ENCODE data around the gene MARK4. TPM values are rescaled to one million over a fixed set of nuclear protein-coding genes. Genes with fewer than 3 reads are reported as not detected.

MARK4 gene
- total and polyA plus RNA-seq, 4 donors: 3.5 to 11.1 (median 6.1) TPM

GRCh38 chr19:45340899-45341453 is 89.9 kb downstream of the MARK4 start (continued):
- no peak for TF ChIP-seq ZBTB33 (IDR thresholded peaks at IDR 0.05)
- no peak for TF ChIP-seq FOXA1 (IDR thresholded peaks at IDR 0.05)
- TF ChIP-seq SP1 (IDR thresholded peaks at IDR 0.05): no peak
- TF ChIP-seq YY1 (IDR thresholded peaks at IDR 0.05): no peak
- TF ChIP-seq TAF1 (conservative IDR thresholded peaks at IDR 0.05): no peak

GRCh38 chr19:45342911-45343310 is 91.8 kb downstream of the MARK4 start:
- 89% methylated on average over 13 of the region's 13 CpGs for WGBS
- no peak for DNase-seq (ENCODE audit: low spot score)
- no peaks in the 10 kb centered on the region for H3K27me3 ChIP-seq (ENCODE audit: control insufficient read depth in 4 of 4, insufficient read depth in 4 of 4, low read length in 3 of 4)
- H3K36me3 ChIP-seq (ENCODE audit: control insufficient read depth in 4 of 4, insufficient read depth in 3 of 4, low read depth in 1 of 4, low read length in 3 of 4): no peaks in the 10 kb centered on the region
- H3K9ac ChIP-seq (ENCODE audit: low read depth in 1 of 2, low read length in 2 of 2): no peak overlapping the region
- no peaks in the 10 kb centered on the region for H3K9me3 ChIP-seq (ENCODE audit: control insufficient read depth in 4 of 4, low read length in 3 of 4)
- no peak for TF ChIP-seq RXRA (IDR thresholded peaks at IDR 0.05)
- TF ChIP-seq JUND (IDR thresholded peaks at IDR 0.05): no peak
- no peak for TF ChIP-seq EGR1 (IDR thresholded peaks at IDR 0.05; ENCODE audit: low read depth in 2 of 2)
- TF ChIP-seq NR2F2 (IDR thresholded peaks at IDR 0.05): no peak
- no peak for TF ChIP-seq REST (IDR thresholded peaks at IDR 0.05)
- no peak for TF ChIP-seq HNF4A (conservative IDR thresholded peaks at IDR 0.05)
- no peak for TF ChIP-seq FOXA1 (IDR thresholded peaks at IDR 0.05)
- TF ChIP-seq CTCF (IDR thresholded peaks at IDR 0.05; ENCODE audit: low read depth, low read length, missing input control): no peak
- no peak for TF ChIP-seq RAD21 (IDR thresholded peaks at IDR 0.05)
- no peak for TF ChIP-seq ATF3 (IDR thresholded peaks at IDR 0.05)
- no peak for TF ChIP-seq TAF1 (conservative IDR thresholded peaks at IDR 0.05)
- no peak for TF ChIP-seq GABPA (IDR thresholded peaks at IDR 0.05 in 1 of 2, conservative IDR thresholded peaks at IDR 0.05 in 1 of 2)
- TF ChIP-seq SP1 (IDR thresholded peaks at IDR 0.05): no peak
- no peak for TF ChIP-seq HNF4G (IDR thresholded peaks at IDR 0.05)
- no peak for TF ChIP-seq YY1 (IDR thresholded peaks at IDR 0.05)
- TF ChIP-seq FOXA2 (IDR thresholded peaks at IDR 0.05): no peak
- TF ChIP-seq ZBTB33 (IDR thresholded peaks at IDR 0.05): no peak
- no peak for TF ChIP-seq MAX (IDR thresholded peaks at IDR 0.05)
- H3K4me3 ChIP-seq (ENCODE audit: low read depth in 1 of 3, low read length in 3 of 3): no peak overlapping the region
- H3K27ac ChIP-seq (ENCODE audit: low read depth in 1 of 2, low read length in 2 of 2): no peak overlapping the region
- peaks cover 6 to 11% (median 8%) of the 10 kb centered on the region in 4 donors for H3K4me1 ChIP-seq (ENCODE audit: control insufficient read depth in 4 of 4, insufficient read depth in 4 of 4, low read length in 3 of 4)

All from liver (tissue), 9 donors.